GM23338 (cell line): ENCODE results near the gene RCOR1.
"Not testable (repeated sequence)": the region's sequence is repeated elsewhere in the genome, so short reads cannot be mapped to it uniquely, and the experiment has no call there.

Experiments used
- CTCF ChIP-seq, 2 experiments: fragments of 200-600 bp in 1 of 2; sonication (generic) in 1 of 2; conservative IDR thresholded peaks; 2 replicates each; pipeline versions ENCODE4 v1.5.1 to v1.6.1; 2016 to 2017; ENCODE audit warnings: antibody characterized with exemption in 2 of 2, low read depth in 2 of 2, mild to moderate bottlenecking in 2 of 2, moderate library complexity in 1 of 2
- EZH2 ChIP-seq: fragments of 200-600 bp; sonication (generic); IDR thresholded peaks from one replicate; pipeline ENCODE4 v1.8.0; 2017; ENCODE audit warnings: antibody characterized with exemption, mild to moderate bottlenecking, low read depth; ENCODE audit not compliant: unreplicated experiment
- POLR2AphosphoS5 ChIP-seq: IDR thresholded peaks from 2 replicates; pipeline ENCODE4 v1.6.1; 2016; ENCODE audit warnings: antibody characterized with exemption, low read depth
- REST ChIP-seq: IDR thresholded peaks from one replicate; pipeline ENCODE4 v1.6.1; 2018; ENCODE audit warnings: antibody characterized with exemption; ENCODE audit not compliant: unreplicated experiment

GRCh38 chr14:102619012-102619411 is 26.6 kb downstream of the RCOR1 start:
- not testable (repeated sequence) for TF ChIP-seq CTCF (conservative IDR thresholded peaks at IDR 0.05; ENCODE audit: low read depth in 2 of 2); EZH2; POLR2AphosphoS5; REST
